HUDEP-2 (cell line): ENCODE results near the gene SH3BP4.

ENCODE experiments used
- DNase-seq, 76 experiments: peaks; one replicate each; lab custom pipeline; 2025; ENCODE audit not compliant: unreplicated experiment in 76 of 76; lab: John Stamatoyannopoulos, UW

Gene SH3BP4

DNA sequence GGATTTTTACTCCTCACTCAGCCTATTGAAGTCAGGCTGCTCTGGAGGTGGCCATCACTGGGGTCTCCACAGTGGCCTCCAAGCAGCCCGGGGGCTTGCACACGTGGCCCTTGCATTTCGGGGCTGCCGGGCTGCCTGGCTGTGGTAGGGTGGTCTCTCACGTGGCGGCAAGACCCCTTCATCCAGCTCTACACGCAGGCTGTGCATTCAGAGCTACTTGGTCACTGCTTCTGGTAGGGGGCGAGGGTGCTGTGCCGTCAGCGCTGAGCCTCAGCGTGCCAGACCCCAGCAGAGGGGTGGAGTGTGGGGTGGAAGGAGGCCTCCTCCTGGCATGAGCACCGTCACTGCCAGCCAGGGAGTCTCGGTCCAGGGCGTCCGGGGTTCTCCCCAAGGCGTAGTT lies 80.6 kb downstream of the SH3BP4 start:
- no peak for DNase-seq

- DNase-seq: no peak
Measured at GRCh38 chr2:235032949-235033348, 81.1 kb downstream of the SH3BP4 start.

GRCh38 chr2:235034265-235035118 lies 82.7 kb downstream of the SH3BP4 start:
- DNase-seq: no peak

GRCh38 chr2:235037604-235038166 lies 85.9 kb downstream of the SH3BP4 start:
- DNase-seq: no peak

- DNase-seq: no peak
Measured at GRCh38 chr2:235041221-235041917, 89.6 kb downstream of the SH3BP4 start.

- DNase-seq: no peak
Measured at GRCh38 chr2:235041918-235042575, 90.2 kb downstream of the SH3BP4 start.

DNA sequence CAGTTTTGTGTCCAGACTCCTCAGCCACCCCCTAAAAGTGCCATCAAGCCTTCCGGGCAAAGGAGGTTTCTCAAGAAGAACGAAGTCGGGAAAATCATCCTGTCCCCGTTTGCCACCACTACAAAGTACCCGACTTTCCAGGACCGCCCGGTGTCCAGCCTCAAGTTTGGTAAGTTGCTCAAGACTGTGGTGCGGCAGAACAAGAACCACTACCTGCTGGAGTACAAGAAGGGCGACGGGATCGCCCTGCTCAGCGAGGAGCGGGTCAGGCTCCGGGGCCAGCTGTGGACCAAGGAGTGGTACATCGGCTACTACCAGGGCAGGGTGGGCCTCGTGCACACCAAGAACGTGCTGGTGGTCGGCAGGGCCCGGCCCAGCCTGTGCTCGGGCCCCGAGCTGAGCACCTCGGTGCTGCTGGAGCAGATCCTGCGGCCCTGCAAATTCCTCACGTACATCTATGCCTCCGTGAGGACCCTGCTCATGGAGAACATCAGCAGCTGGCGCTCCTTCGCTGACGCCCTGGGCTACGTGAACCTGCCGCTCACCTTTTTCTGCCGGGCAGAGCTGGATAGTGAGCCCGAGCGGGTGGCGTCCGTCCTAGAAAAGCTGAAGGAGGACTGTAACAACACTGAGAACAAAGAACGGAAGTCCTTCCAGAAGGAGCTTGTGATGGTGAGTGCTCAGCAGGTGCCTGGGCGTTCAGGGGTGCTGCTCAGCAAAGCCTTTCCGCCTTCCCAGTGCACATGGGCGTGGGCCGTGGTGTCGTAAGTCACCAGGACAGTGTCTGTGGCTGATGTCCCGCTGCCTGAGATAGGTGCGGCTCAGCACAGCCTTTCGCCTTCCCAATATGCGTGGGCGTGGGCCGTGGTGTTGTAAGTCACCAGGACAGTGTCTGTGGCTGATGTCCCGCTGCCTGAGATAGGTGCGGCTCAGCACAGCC lies 91.0 kb downstream of the SH3BP4 start:
- DNase-seq: no peak

- DNase-seq: no peak
Measured at GRCh38 chr2:235043762-235044500, 92.1 kb downstream of the SH3BP4 start.

- no peak for DNase-seq
Measured at GRCh38 chr2:235044501-235045271, 92.9 kb downstream of the SH3BP4 start.

- no peak for DNase-seq
Measured at GRCh38 chr2:235045336-235045972, 93.6 kb downstream of the SH3BP4 start.

DNA sequence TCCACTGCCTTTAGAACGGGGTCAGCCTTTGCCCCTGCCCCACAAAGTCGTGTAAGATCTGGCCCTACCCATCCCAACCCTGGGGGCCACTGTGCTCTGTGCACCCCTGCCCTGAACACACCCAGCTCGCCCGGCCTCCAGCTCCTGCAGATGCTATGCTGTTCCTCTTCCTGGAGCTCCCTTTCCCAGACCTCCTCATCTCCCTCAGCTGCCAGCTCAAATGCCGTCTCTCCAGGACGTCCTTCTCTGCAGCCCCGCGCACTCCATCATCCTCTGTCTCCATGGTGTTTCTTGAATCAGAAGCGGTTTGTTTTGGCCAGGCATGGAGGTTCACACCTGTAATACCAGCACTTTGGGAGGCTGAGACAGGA lies 94.1 kb downstream of the SH3BP4 start:
- no peak for DNase-seq

DNA sequence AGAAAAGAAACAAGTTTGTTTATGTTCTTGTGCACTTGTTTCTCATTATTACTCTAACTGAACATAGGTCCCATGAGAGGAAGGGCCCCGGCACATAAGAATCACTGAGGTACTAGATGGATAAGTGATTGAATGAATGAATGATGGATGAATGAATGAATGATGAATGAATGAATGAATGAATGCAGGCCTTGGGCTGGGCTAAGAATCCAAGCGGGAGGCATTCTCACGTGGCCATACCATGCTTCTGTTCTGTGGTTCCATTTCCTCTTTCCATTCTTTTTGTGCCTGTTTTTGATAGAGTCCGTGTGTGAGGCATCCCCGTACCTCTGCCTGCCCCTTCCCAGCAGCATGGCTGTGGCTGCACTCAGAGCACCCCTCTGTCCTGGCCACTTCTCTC lies 94.8 kb downstream of the SH3BP4 start:
- DNase-seq: no peak

GRCh38 chr2:235047171-235048160 lies 95.6 kb downstream of the SH3BP4 start:
- DNase-seq: no peak

- DNase-seq: no peak
Measured at GRCh38 chr2:235048549-235048948, 96.7 kb downstream of the SH3BP4 start.

- no peak for DNase-seq
Measured at GRCh38 chr2:235049069-235049468, 97.3 kb downstream of the SH3BP4 start.

- no peak for DNase-seq
Measured at GRCh38 chr2:235049719-235050118, 97.9 kb downstream of the SH3BP4 start.

- DNase-seq: peak in 46 of 76 experiments; percentile 1 to 66 (median 15)
Measured at GRCh38 chr2:235050980-235051351, 99.1 kb downstream of the SH3BP4 start.
